HG02852 (cell line): ENCODE results near the gene RBM46.

ENCODE experiments used
- ATAC-seq: cut with Tn5 transposase; IDR thresholded peaks from one replicate; pipeline ENCODE4 v1.9.1; 2021; ENCODE audit warnings: mild to moderate bottlenecking, moderate library complexity; ENCODE audit not compliant: unreplicated experiment

Gene RBM46, protein sequence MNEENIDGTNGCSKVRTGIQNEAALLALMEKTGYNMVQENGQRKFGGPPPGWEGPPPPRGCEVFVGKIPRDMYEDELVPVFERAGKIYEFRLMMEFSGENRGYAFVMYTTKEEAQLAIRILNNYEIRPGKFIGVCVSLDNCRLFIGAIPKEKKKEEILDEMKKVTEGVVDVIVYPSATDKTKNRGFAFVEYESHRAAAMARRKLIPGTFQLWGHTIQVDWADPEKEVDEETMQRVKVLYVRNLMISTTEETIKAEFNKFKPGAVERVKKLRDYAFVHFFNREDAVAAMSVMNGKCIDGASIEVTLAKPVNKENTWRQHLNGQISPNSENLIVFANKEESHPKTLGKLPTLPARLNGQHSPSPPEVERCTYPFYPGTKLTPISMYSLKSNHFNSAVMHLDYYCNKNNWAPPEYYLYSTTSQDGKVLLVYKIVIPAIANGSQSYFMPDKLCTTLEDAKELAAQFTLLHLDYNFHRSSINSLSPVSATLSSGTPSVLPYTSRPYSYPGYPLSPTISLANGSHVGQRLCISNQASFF

DNA sequence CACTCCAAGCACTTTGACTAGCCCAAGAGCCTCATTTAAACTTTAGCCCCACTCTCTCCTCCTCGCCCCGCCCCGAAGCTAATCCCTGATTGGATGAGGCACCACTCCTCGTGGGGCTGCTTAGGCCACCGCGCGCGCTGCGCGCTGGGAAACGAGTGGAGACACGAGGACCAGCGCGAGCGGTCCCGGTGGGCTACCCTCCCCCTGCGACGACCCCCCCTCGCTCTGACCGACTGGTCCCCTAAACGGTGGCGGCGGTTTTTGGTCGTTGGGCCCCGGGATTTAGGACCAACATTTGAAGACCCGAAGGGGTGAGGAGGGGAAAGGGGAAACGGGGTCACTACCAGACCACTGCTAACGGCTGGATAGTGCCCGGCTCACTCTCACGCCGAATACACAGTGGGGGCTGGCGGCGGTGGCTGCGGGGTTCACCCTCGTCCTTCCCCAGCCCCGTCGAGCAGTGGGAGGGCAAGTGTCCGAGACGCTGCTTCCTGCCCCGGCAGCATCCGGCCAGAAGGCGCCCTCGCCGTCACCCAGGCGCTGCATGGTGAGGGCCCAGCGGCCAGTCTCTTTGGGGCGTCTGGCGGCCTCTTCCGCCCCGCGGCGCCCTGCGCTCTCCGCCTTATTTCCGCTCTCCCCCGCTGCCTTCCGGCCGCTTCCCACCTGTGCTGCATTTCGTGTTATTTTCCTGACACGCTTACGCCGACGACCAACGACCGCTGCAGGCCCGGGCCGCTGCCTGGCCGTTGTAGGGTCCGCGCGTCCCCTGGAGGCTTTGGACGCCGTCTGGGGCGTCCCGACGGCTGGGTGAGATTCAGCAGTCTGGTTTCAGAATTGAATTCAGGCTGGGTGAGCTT lies at the start of gene RBM46:
TSS of gene RBM46 (plus strand) at position 147 of the 857 bp plus-strand sequence. CDS start 15,481 bp downstream, outside the sequence.
- ATAC-seq = no peak

DNA sequence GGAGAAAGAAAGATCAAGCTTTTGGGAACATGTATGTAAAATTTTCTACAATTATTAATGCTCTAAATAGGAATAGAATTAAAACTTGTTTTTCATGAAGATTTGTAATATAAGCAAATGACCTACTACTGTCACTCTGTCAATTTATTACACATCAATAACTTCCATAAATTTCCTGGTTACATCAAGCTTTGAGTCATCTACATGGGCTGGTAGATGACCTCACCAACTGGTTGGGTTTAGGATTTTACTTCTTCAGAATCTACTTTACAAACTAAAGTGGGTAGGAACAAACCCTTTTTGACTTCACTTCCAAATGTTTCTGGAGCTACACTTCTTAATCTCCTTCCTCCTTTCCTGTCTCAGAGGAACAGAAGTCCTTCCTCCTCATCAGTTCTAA lies 49.3 kb upstream of the RBM46 start:
- no peak for ATAC-seq

GRCh38 chr4:154732669-154733068 lies 48.4 kb upstream of the RBM46 start:
- no peak for ATAC-seq

- no peak for ATAC-seq
Measured at GRCh38 chr4:154736770-154737169, 44.3 kb upstream of the RBM46 start.

DNA sequence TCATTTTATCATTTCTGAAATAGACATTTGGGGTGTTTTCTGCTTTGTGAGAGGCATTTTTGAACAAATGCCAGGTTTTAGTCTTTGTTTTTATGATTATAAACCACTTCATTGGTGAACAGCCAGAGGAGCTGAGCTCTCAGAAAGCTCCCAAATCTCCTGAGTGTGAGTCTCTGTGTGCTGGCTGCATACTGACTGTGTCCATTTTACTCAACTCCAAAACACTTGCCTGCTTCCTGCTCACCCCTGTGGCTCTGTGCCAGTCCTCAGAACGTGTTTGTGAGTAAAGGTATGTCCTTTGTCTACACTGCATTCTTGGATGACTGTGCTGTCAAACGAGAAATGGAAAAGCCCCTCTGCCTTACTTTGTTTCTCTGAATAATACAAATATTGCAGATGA lies 42.6 kb upstream of the RBM46 start:
- no peak for ATAC-seq

DNA sequence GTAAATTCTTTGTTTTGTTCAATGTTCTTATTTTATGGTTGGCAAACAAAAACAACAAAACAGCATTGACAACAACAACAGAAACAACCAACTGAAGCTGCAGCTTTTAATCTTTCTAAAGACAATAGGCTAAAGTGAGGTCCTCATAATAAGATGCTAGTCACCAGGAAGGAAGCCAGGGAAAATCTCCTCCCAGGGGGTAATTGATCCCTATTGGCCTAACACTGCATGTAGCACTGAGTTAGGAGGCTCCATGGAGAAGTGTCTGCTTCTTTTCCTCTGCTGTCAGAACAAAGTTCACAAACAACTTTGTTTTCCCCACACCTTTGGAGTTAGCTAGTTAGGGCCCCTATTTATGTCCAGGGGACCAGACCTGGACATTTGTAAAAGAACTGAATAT lies 42.0 kb upstream of the RBM46 start:
- no peak for ATAC-seq

DNA sequence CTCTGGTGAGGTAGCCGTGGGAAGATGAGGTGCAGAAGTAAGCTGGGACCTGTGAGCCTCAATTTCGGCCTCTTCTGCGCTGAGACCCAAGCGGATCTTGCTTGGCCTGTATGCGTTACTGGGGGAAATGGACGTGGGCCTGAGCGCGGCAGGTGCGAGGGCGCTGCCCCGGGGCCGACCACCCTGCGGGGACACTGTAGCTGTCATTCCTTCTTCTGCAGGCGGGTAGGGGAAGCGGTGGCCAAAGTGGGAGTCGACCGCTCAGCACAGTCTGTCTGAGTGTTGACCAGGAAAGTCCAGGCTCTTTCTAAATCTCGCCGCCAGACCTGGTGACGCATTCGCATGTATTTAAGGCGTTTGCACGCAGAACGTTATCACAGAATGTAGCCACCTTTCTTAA lies 40.6 kb upstream of the RBM46 start:
- no peak for ATAC-seq

GRCh38 chr4:154741131-154741665 lies 39.9 kb upstream of the RBM46 start:
- no peak for ATAC-seq

DNA sequence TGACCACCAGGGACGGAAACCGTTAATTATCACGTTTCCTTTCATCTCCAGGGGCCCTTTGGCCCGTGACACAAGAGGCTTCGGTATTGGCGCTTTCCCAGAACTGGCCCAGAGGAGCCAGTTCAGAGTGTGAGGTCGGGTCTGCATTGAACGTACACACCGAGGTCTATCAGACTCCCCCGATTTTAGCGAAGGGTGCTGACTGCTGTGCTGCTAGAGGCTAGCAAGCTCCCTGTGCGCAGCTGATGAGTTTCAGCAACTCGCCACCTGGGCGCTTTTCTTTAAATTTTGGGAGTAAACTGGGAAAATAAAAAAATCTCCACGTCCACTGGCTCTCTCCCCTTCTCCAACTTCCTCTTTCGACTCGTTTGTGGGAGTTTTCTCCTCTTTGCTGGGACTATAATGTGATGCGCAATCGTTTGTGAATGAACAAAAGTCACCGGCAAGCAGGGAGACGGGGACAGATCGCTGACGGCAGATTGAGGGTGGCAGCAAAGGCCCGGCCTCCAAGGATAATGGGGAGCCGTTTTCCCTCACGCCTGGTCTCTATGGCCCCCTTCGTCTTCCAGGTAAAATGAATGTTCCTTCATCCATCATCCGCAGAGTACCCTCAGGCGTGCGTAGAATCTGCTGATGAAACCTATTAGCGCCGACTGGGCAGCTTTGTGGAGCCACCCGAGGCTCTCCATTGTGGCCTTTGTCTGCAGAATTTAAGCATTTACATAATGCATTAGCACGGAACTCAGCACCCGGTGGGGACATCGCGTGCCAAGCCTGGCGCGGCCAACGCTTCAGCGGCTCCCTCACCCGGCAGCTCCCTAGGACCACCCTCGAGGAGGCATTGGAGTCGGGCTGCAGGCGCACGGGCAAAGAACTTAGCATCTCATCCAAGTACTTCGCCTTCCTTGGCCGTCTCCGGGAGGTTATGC lies 38.9 kb upstream of the RBM46 start:
- no peak for ATAC-seq

DNA sequence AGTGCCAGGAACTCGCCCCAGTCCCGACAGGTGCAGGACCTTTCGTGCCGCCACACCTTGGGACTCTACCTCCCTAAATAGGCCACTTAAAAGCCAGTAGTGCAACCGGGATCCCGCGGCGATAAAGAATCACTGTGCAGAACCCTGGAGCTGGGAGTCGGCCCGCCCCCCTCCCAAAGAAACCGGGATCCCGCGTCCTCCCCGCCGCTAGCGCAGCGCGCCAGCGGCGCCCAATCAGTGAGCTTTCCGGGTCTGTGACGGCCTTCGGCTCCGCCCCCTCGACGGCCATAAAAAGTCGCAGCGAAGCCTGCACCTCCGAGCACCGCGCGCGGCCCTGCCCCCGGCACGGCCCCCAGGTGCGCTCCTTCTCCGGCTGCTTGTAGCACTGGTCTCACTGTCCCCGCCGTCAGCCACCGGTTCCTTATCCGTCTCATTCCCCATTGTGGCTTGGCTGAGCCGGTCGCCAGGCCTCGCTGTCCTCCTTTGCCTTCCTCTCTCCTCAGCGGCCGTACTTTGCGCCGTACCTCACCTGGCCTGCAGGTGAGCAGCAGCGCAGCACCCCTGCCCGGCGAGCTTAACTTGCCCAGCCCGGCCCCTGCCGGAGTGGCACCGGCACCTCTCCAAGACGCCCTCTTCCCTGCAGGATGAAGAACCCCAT lies 37.3 kb upstream of the RBM46 start, which contains the start of gene LRAT:
TSS of gene LRAT (plus strand) at position 318 of the 658 bp plus-strand sequence. CDS start at position 645, 327 bp downstream.
- peak; percentile 67 for ATAC-seq

DNA sequence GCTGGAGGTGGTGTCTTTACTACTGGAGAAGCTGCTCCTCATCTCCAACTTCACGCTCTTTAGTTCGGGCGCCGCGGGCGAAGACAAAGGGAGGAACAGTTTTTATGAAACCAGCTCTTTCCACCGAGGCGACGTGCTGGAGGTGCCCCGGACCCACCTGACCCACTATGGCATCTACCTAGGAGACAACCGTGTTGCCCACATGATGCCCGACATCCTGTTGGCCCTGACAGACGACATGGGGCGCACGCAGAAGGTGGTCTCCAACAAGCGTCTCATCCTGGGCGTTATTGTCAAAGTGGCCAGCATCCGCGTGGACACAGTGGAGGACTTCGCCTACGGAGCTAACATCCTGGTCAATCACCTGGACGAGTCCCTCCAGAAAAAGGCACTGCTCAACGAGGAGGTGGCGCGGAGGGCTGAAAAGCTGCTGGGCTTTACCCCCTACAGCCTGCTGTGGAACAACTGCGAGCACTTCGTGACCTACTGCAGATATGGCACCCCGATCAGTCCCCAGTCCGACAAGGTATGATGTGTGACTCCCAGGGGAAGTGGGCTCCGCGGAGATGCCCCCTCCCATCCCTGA lies 36.6 kb upstream of the RBM46 start:
- no peak for ATAC-seq

DNA sequence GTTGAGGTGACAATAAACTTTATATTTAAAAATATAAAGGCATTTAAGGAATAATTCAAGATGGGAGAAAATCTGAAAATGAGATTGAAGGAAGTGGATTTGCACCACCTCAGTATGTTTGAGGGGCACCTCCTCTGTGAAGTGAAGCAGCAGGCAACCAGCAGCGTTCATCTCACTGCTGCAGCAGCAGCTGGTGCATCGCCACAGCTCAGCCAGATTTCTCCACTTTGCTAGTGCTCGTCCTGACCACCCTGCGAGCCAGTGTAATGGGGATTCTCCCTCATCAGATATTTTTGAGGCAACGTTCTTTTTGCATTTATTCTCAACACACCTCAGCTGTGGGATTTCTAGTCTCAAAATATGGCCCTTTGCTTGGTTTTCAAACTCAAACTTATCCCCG lies 23.4 kb upstream of the RBM46 start:
- no peak for ATAC-seq

DNA sequence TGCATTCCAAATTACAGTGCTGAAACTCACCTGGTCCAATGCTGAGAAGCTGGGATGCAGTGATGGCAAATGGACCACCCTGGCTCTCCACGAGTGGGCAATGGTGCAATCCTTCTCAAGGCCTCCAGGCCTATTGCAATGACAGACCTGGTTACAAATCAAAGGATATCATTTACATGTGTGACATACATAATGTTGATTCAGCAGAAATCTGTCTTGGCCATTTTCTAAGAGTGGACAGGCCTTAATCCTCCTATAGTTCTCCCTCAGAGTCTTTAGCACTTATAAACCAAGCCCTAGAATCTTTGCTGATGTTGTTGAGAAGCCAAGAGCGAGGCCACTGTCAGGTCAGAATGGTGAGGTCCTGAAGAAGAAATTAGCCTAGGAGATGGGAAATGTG lies 20.2 kb upstream of the RBM46 start:
- ATAC-seq = no peak

DNA sequence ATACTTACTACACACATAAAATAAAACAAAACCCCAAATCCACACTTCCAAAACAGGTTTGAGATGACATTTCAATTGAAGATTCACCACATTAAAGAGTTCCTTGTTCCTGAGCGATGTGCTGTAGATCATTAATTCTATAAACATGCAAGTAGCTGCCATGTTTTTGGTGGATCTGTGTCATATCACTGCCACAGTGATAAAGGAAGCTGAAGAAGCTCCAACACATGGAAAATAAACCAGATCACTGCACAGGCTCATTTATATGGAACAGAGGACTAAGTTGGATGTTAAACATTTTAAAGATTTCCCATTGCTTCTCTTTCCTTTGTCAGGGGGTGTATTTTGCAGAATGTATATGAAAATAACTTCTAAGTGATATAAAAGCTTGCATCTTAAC lies 2.8 kb upstream of the RBM46 start:
- no peak for ATAC-seq

- no peak for ATAC-seq
Measured at GRCh38 chr4:154779362-154779947, 1.6 kb upstream of the RBM46 start.

- ATAC-seq = no peak
Measured at GRCh38 chr4:154781983-154782293, 866 bp downstream of the RBM46 start.

- peak; percentile 89 for ATAC-seq
Measured at GRCh38 chr4:154807042-154807630, 26.1 kb downstream of the RBM46 start.

GRCh38 chr4:154818230-154818629 lies 37.2 kb downstream of the RBM46 start:
- ATAC-seq = no peak

DNA sequence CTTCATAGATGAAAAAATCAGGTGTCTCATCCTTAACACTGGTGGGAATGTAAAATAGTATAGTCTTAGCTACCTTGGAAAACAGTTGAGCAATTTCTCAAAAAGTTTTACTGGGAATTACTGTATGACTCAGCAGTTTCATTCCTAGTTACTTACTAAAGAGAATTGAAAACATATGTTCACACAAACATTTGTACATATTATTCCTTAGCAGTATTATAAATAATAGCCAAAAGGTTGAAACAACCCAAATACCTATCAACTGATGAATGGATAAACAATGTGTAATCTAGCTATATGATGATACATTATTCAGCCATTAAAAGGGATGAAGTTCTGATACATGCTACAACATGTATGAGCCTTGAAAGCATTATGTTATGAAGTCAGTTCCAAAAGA lies 41.7 kb downstream of the RBM46 start:
- no peak for ATAC-seq
